CD4-positive, alpha-beta T cell (primary cell): ENCODE measurements around the gene LRRC8D. TPM values are rescaled to one million over a fixed set of nuclear protein-coding genes. Genes with fewer than 3 reads are reported as not detected.

Source experiments
- ATAC-seq: fragments of 200-7000 bp; cut with Tn5 transposase; one replicate; pipeline ENCODE4 v1.10.0; 2022; ENCODE audit warnings: mild to moderate bottlenecking; ENCODE audit not compliant: poor library complexity
- CTCF ChIA-PET: fragments of 350-600 bp; sonication (Branson Sonifier 250); formaldehyde crosslinking; loops from one replicate; lab custom pipeline; 2021; ENCODE audit warnings: antibody characterized with exemption, inconsistent platforms; lab: Charles Lee
- POLR2A ChIA-PET: fragments of 350-600 bp; sonication (Branson Sonifier 250); formaldehyde crosslinking; loops from one replicate; lab custom pipeline; 2021; ENCODE audit warnings: antibody characterized with exemption, inconsistent platforms; lab: Charles Lee
- DNase-seq, 14 experiments: peaks; one replicate each; pipeline ENCODE4 v3.0.0-alpha.2; 2013 to 2020; ENCODE audit warnings: mixed read lengths in 2 of 14
- H3K27ac ChIP-seq, 2 donors: one replicate each; pipeline versions ENCODE4 v1.5.1 to v1.7.0; 2013; ENCODE audit warnings: low read length in 2 of 2, low read depth in 1 of 2, mild to moderate bottlenecking in 1 of 2
- H3K27me3 ChIP-seq, 2 experiments: 1 replicate in 1 of 2; 2 replicates in 1 of 2; pipeline versions ENCODE4 v1.6.1 to v1.7.0; 2013; ENCODE audit warnings: low read length in 2 of 2, control low read depth in 1 of 2, mild to moderate bottlenecking in 1 of 2, moderate library complexity in 1 of 2; ENCODE audit not compliant: insufficient read depth in 2 of 2, control insufficient read depth in 1 of 2
- H3K36me3 ChIP-seq: one replicate; pipeline ENCODE4 v1.6.1; 2013; ENCODE audit warnings: low read length, control low read depth; ENCODE audit not compliant: insufficient read depth
- H3K4me1 ChIP-seq: one replicate; pipeline ENCODE4 v1.6.1; 2013; ENCODE audit warnings: low read length, control low read depth; ENCODE audit not compliant: insufficient read depth
- H3K4me3 ChIP-seq: one replicate; pipeline ENCODE4 v1.5.1; 2013; ENCODE audit warnings: mild to moderate bottlenecking, low read length, moderate library complexity
- H3K9me3 ChIP-seq, 2 experiments: 1 replicate in 1 of 2; 2 replicates in 1 of 2; pipeline versions ENCODE4 v1.6.1 to v1.7.0; 2013; ENCODE audit warnings: low read length in 2 of 2, mild to moderate bottlenecking in 2 of 2, control low read depth in 1 of 2, moderate library complexity in 1 of 2; ENCODE audit not compliant: control insufficient read depth in 1 of 2, insufficient read depth in 1 of 2
- H3K27ac Mint-ChIP-seq: one replicate; pipeline ENCODE4 v1.8.0; 2020; ENCODE audit warnings: mixed read lengths
- H3K27me3 Mint-ChIP-seq: one replicate; pipeline ENCODE4 v1.8.0; 2021; ENCODE audit warnings: mixed read lengths
- H3K36me3 Mint-ChIP-seq: one replicate; pipeline ENCODE4 v1.8.0; 2021; ENCODE audit warnings: low read depth, mixed read lengths
- H3K4me1 Mint-ChIP-seq: one replicate; pipeline ENCODE4 v1.8.0; 2021; ENCODE audit warnings: low read depth, mixed read lengths
- H3K4me3 Mint-ChIP-seq: one replicate; pipeline ENCODE4 v1.8.0; 2020; ENCODE audit warnings: mild to moderate bottlenecking, mixed read lengths
- H3K9me3 Mint-ChIP-seq: one replicate; pipeline ENCODE4 v1.8.0; 2020; ENCODE audit warnings: mixed read lengths
- CTCF ChIP-seq: fragments of 200-600 bp; IDR thresholded peaks from one replicate; pipeline ENCODE4 v1.8.0; 2022; ENCODE audit warnings: antibody characterized with exemption, mild to moderate bottlenecking
- intact Hi-C, 2 experiments: fragments of 100-400 bp; cut with DNase I in 1 of 2; cut with micrococcal nuclease in 1 of 2; formaldehyde crosslinking; loops; one replicate each; pipeline versions ENCODE4 v1.15.1 to v1.9.0; 2023 to 2025; cut with DNase I, micrococcal nuclease
- total RNA-seq, 174 experiments: library from RNA in 2 of 174; stranded (reverse) in 2 of 174; gene quantifications; one replicate each; pipeline ENCODE4 v1.2.3 and lab custom pipeline; 2021 to 2026

Gene LRRC8D
- total RNA-seq, 2 experiments from 2014 or later = 15.5 to 18.2 TPM

GRCh38 chr1:89842567-89843272 is 21.9 kb downstream of the LRRC8D start:
- no peaks in the 10 kb centered on the region for H3K36me3 ChIP-seq
- peak overlapping the region; percentile 50 to 90 for H3K27ac ChIP-seq
- H3K9me3 Mint-ChIP-seq = no peaks in the 10 kb centered on the region
- ATAC-seq (peak; percentile 27), DNase-seq (no peak)
- H3K4me1 Mint-ChIP-seq = peaks cover 46% of the 10 kb centered on the region
- H3K36me3 Mint-ChIP-seq = peaks cover 23% of the 10 kb centered on the region
- ChIA-PET CTCF (interaction anchor here (0.6 to 2.5 kb wide), 33 partner anchors 8 to 149 kb away, joined by 3 to 22 read pairs (median 5); partner anchors contain the start of gene LRRC8D), POLR2A (interaction anchor here (0.8 to 4.4 kb wide), 34 partner anchors 9 to 1159 kb away, joined by 3 to 60 read pairs (median 6); partner anchors contain the start of genes LRRC8D and PKN2)
- no peaks in the 10 kb centered on the region for H3K9me3 ChIP-seq
- TF ChIP-seq CTCF = no peak
- peak overlapping the region; percentile 95 for H3K27ac Mint-ChIP-seq
- intact Hi-C loops = loop anchor here (1.0 to 5.0 kb wide), 6 partner anchors 30 to 210 kb away; partner anchors contain the start of gene LRRC8C (in 1 of the 2)
- no peaks in the 10 kb centered on the region for H3K27me3 Mint-ChIP-seq
- peak overlapping the region; percentile 95 for H3K4me3 Mint-ChIP-seq
- H3K4me1 ChIP-seq = peaks cover 36% of the 10 kb centered on the region
- no peaks in the 10 kb centered on the region for H3K27me3 ChIP-seq
- H3K4me3 ChIP-seq = peak overlapping the region; percentile 75

GRCh38 chr1:89843273-89844130 is 22.7 kb downstream of the LRRC8D start:
- Mint-ChIP-seq H3K27ac (peak overlapping the region; percentile 95), H3K9me3 (no peaks in the 10 kb centered on the region), H3K36me3 (peaks cover 29% of the 10 kb centered on the region), H3K4me3 (peak overlapping the region; percentile 95), H3K27me3 (no peaks in the 10 kb centered on the region), H3K4me1 (peaks cover 54% of the 10 kb centered on the region)
- DNase-seq = peak; percentile 65 to 91 (median 72)
- peaks cover 36% of the 10 kb centered on the region for H3K4me1 ChIP-seq
- ChIA-PET POLR2A (interaction anchor here (0.6 to 4.4 kb wide), 41 partner anchors 8 to 1160 kb away, joined by 3 to 60 read pairs (median 4); partner anchors contain the start of genes LRRC8C, LRRC8D, PKN2 and ZNF326), CTCF (interaction anchor here (0.6 to 2.5 kb wide), 36 partner anchors 9 to 148 kb away, joined by 3 to 22 read pairs (median 4); partner anchors contain the start of gene LRRC8D)
- H3K4me3 ChIP-seq = peak overlapping the region; percentile 75
- TF ChIP-seq CTCF = peak; percentile 60
- H3K36me3 ChIP-seq = no peaks in the 10 kb centered on the region
- no peaks in the 10 kb centered on the region for H3K27me3 ChIP-seq
- H3K27ac ChIP-seq = peak overlapping the region; percentile 81 to 90
- ATAC-seq = peak; percentile 74
- intact Hi-C loops = loop anchor here (1.0 to 5.0 kb wide), 6 partner anchors 29 to 211 kb away; partner anchors contain the start of gene LRRC8C (in 1 of the 2)
- no peaks in the 10 kb centered on the region for H3K9me3 ChIP-seq
